PFSK-1 (cell line): ENCODE results near the gene GINS3.

Source experiments
- FOXP2 ChIP-seq: optimal IDR thresholded peaks from 2 replicates; pipeline ENCODE3; 2011; ENCODE audit warnings: borderline replicate concordance, control low read depth, inconsistent platforms; ENCODE audit not compliant: insufficient read depth; ENCODE audit errors: extremely low read length, extremely low read depth
- POLR2AphosphoS5 ChIP-seq: IDR thresholded peaks from 2 replicates; pipeline ENCODE4 v1.6.1; 2012; ENCODE audit warnings: low read depth, mild to moderate bottlenecking, control low read depth, low read length, moderate library complexity
- REST ChIP-seq, 2 experiments: IDR thresholded peaks; 2 replicates each; pipeline versions ENCODE4 v1.6.1 to v1.8.0; 2011 to 2012; ENCODE audit warnings: low read depth in 2 of 2, low read length in 2 of 2, control low read depth in 1 of 2, inconsistent platforms in 1 of 2, mild to moderate bottlenecking in 1 of 2, moderate library complexity in 1 of 2; ENCODE audit not compliant: insufficient read depth in 1 of 2
- SIN3A ChIP-seq: IDR thresholded peaks from 2 replicates; pipeline ENCODE4 v1.6.1; 2012; ENCODE audit warnings: mild to moderate bottlenecking, low read length, moderate library complexity, borderline replicate concordance; ENCODE audit not compliant: insufficient read depth
- TAF1 ChIP-seq: IDR thresholded peaks from 2 replicates; pipeline ENCODE4 v1.6.1; 2012; ENCODE audit warnings: low read length, control low read depth, borderline replicate concordance; ENCODE audit not compliant: insufficient read depth

- TF ChIP-seq TAF1, result no peak
- no peak for TF ChIP-seq FOXP2
- TF ChIP-seq POLR2AphosphoS5, result no peak
- no peak for TF ChIP-seq SIN3A
- no peak for TF ChIP-seq REST (IDR thresholded peaks at IDR 0.05; ENCODE audit: insufficient read depth in 1 of 2, low read depth in 2 of 2, low read length in 2 of 2)
Observed at GRCh38 chr16:58444265-58444664, 52.0 kb downstream of the GINS3 start.
